Superior temporal gyrus (tissue), 1 donor: ENCODE data around the gene RASGRP3.

Source experiments
- DNase-seq: peaks from one replicate; pipeline ENCODE4 v3.0.0-alpha.2; 2016; ENCODE audit errors: extremely low spot score

Gene RASGRP3

DNA sequence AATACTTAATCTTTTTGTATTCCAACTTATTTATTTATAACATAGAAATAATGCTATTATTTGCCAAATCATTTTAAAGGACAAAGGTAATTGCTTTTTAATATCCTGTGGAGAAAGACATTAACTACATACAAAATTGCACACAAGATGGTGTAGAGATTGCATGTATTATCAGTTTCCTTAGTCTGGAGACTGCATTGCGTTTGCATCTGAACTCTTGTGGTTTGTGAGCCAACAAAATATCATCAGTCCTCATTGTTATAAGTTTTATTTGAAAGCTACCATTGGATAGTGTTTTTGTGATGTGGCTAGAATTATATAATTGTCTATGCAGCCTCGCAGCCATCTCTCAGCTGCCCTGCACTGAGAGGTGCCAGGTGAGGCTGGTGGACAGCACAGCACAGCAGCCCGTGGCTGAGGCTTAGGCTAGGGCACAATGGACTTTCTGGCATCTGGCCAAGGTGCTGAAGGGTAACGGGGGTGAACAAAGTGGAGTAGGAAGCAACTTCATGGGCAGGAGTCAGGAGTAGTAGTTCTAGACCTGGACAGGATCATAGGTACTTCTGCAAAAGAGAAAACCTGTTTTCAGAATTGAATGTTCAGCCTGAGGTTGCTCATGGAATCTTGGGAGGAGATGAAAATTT lies 15.1 kb downstream of the RASGRP3 start:
- no peak for DNase-seq

DNA sequence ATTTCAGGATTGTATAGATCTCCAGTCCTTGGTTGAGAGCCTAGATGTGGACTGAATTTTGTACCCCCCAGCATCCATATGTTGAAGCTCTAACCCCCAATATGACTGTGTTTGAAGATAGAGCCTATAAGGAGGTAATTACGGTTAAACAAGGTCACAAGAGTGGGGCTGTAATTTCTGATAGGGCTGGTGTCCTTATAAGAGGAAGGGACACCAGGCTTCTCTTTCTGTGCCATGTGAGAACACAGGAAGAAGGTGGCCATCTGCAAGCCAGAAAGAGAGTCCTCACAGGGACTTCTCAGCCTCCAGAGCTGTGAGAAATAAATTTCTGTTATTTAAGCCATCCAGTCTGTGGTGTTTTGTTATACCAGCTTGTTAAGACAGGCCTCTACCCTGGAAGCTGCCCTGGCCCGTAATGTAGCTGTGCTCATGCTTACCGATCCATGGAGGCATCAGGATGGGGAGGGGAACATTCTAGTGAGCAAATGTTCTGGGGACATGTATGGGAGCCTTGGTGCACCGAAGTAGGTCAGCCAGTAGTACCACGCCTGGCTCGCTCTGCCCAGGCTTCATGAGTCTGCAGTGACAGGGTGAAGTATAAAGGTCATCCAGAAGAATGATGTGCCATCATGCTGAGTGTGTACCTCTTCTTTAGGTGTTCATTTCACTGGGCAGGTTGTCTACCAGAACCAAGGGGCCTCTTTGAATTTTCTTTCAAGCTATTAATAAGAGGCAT lies 16.1 kb downstream of the RASGRP3 start:
- no peak for DNase-seq

DNA sequence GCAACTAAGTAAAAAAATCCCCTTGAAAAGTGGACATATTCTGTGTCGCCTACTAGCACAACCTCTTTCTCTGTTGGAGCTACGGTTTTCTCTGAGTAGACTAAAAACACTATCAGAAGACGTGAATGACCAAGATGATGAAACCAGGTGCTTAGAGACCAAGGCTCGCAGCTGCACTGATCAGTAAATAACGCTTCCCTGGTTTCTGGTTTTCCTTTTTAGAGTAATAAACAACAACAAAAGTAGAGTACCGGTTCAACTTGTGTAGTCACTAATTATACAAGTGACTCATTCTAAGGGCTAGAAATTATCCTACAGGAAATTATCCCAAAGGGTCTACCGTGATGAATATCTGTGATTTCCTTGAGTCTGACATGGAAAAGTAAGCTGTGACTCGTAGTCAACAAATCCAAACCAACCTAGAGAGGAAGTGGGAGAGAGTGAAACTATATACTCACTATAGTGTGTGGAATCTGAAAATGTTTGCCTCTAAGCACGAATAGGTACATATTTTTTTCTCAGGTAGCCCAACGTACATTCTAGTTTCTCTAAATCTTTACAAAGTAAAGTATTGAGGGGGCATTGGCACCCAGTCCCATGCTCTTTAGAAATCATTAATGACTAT lies 17.8 kb downstream of the RASGRP3 start:
- no peak for DNase-seq

DNA sequence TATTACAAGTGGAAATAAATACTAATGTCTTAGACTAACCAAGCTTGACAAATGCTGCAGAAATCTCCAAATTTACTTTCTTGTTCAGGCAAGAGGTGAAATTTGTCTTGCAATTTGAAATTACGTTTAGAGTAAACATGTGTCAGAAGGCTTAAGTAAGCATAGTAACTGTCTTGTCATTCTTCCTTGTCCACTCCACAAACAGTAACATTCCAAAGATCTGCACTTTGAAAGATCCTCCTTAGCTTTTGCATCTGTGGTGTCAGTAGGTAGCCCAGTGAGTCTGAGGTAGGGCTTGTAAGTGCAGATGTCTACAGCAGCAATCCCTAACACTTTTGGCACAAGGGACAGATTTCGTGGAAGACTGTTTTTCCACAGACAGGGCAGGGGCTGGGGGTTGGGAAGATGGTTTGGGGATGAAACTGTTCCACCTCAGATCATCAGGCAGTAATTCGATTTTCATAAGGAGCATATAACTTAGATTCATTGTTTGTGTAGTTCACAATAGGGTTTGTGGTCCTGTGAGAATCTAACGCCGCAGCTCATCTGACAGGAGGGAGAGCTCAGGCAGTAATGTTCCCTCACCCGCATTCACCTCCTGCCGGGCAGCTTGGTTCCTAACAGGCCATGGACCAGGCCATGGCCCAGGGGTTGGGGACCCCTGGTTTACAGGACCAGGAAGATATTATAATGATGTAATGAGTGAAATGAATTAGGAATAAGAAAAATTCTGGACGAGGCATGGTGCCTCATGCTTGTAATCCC lies 18.6 kb downstream of the RASGRP3 start:
- no peak for DNase-seq

DNA sequence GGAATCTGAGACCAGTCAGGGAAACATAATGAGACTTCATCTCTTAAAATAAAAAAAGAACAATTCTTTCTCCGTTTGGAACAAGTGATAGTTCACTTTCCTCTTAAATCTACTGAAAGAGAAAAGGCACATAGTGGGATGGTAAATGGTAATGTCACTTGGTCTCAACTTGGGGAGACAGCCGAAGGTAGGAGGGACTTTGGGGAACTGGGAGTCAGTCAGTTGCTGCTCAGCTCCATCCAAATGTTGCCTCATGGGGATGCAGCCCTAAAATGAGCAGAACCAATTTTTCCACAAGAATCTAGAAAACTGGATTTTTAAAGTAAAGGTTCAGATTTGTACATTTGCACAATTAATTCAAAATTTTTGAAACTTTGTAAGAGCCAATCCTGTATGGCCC lies 19.2 kb downstream of the RASGRP3 start:
- DNase-seq = no peak

DNA sequence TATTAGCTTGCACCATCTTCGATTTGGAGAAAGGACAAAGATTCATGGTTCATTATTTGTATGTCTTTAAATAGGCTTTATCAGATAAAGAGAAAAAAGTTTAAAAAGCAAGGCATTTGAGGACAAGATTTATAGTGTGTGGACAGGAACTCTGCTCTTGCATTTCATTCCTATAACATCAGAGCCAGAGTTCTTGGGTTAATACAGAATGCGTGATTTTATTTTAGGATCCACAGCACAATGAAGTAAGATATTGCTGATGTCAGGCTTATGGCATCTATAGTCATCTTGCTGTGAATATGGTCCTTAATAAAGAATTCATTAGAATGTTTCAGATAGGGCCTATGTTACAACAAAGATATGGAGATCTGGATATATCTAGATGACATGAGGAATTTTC lies 19.7 kb downstream of the RASGRP3 start:
- no peak for DNase-seq

DNA sequence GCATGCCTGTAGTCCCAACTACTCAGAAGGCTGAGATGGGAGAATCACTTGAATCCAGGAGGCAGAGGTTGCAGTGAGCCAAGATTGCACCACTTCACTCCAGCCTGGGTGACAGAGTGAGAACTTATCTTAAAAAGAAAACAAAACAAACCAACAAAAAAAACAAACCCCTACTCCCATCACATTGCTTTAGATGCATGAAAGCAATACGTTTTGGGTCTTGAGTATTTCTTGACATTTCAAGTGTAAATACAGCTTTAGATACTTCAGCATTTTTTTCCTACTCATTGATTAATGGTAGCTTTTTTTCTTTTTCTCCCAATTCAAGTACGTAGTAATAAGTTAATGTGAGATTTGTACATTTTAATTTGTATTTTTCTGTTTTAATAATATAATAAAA lies 20.3 kb downstream of the RASGRP3 start:
- no peak for DNase-seq

DNA sequence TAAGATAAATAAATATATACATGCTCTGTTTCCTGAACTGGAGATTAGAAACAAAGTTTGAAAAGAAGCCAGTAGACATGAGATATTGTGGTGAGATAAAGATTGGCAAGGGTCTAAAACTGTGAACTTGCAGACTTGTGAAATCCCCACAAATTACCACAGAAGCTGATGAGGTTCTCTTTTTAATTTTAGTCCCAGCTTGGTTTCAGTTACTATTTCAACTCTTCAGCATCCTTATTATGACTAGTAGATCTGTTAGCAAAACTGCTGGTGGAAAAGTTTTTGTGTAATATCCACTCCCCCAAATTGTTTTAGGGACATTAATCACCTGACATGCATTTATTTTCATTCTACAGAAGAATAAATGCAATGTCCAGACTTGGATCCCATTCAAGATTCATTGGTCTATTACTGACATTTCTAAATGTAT lies 20.8 kb downstream of the RASGRP3 start:
- DNase-seq = no peak

DNA sequence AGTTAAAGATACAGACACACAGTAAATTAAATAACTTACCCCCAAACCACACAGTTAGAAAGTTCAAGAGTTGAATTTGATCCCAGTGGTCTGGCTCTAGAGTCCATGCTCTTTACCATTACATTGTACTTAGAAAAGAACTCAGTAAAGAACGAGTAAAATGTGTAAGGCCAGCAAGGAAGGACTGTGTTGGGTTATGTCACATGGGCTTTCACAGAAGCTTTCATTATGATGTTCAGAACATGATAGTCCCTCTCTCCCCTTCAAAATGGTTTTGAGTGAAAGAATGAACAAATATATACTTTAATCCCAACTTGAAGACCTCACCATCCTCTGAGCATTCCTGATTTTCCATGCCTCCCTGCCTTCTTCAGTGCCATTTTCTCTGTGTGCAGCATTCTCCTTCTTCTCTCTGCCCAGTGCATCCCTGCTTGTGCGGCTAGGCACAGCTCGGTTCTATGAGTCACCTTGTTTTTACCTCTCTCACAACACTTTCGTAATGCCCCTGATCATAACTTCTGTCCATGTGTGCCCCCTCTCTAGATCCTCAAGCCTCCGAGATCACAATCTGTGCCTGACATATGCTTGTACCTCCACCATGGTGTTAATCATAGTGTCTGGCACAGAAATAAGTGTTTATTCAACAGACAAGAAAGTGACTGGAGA lies 22.0 kb downstream of the RASGRP3 start:
- DNase-seq = no peak

DNA sequence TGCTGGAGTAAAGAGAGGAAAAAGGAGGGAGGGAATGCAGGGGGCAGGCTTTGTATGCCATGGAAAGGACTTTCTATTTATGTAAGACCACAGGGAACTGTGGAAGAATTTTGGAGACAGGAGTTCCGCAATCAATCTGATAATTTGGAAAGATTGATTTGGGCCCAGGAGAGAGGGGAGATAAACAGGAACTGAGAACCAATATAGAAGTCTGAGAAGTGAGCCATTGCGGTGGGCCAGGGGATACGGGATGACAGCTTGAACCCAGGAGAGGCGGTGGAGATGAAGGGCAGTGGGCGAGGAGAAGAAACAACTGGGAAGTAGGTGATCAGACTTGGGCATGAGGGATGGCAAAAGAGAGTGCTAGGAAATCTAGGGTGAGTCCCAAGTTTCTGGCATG lies 23.7 kb downstream of the RASGRP3 start:
- DNase-seq = no peak

DNA sequence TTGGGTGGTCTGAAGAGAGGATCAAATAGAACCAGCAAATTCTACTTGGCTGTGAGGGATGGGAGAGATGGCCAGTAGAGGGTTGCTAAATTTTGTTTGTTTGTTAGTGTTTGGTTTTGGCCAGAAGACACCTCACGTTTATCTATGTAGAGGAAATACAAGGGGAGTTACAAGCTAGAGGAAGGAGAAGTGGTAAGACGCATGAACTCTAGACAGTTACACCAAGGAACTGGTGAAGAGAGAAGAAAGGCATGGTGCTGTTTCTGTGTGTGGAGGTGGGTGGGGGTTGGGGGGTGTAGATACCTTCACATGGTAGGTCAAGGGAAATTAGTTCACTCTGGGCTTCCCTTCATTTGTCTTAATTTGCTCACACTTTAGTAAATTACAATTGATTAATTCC lies 25.6 kb downstream of the RASGRP3 start:
- DNase-seq = no peak

DNA sequence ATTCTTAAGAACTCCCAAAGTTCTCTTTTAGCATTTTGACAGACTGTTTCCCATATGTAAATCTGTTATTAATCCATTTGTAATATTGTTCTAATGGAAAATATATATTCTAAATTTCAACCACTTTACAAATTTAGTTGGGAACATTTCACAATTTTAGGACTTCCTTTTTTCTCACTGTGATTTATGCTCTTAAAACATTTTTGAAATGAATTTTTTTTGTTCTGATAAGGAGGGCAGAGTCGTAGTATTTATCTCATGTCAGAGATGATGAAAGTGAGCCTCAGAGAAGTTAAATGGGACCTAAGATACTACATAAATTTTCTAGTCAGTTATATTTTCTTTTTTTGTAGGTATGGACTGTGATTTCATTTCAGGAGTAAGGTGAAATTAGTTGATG lies 26.6 kb downstream of the RASGRP3 start:
- no peak for DNase-seq

DNA sequence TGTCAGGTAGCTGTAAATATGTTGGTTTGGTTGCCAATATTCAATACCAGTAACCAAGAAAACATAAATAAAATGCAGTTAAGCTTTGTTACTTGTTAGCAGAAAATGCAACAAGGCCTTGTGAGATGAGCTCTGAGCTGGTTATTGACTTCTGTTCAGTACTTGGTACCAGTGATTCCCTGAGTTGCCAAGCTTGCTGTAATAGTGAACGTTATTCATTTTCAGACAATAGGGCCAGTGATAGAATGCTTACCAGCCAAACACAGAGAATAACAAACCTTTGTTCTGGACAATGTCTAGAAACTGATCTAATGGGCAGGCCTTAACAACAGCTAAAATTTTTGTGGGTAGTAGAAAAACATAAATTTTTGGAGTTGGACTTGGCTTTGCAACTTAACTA lies 29.5 kb downstream of the RASGRP3 start:
- peak; percentile 98 for DNase-seq

DNA sequence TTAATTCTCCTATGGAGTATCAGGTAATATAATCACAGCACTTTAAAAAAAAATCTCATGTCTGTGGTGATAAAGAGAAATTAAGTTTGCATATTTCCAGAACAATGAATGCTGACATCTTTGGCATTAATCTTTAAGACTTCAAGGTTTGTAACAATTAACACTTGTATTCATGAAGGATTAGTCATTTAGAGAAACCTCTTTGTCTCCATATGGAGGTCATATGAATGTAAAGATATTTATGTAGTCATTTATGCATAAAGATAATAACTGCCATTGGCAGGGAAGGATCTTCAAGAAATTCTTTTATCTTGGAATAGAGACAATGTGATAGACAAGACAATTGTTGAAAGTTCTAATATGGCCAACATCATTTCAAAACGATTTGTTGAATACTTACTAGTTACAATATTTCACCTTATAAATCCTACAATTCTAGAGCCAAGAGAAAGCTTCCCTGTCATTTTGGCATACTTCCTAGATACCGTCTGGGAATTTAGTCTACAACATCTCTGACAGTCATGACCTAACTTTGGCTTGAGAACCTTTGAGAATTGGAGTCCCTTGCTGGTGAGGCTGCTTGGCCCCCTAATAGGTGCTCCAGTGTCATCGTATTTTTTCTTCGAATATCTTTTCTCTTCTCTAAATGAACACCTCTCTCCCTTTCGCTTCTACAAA lies 33.6 kb downstream of the RASGRP3 start:
- DNase-seq = no peak

DNA sequence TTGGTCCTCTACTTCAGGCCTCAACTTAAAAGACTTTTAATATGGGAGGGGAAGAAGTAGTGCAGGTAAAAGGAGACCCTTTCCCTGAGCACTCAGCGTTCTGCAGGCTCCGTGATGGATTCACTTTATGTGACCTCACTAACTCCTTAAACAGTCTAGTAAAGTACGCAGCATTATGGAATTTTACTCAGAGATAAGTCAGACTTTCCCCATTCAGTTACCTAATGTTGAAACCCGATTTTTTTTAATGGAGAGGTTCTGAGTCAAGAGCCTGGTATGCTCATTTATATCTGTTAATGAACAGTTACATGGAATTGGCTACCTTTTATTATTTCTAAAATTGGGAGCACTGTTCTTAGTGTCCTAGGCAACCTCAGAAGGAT lies 34.1 kb downstream of the RASGRP3 start:
- no peak for DNase-seq

DNA sequence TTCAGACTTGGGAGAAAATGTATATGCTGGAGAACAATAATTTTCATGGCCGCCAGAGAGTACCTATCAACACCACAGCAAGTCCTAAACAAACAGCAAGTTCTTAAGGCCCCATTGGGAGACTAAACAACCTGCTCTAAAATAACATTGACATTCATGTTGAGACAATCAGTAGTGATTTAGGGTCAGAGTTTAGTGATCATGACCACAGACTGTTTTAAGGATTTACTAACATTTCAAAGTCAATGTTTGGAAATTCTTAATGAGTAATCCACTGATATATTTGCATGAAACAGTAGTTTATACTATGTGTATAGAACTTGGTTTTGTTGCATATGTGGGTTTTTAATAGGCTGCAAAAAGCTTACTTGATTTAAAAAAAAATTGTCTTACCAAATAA lies 34.7 kb downstream of the RASGRP3 start:
- no peak for DNase-seq

DNA sequence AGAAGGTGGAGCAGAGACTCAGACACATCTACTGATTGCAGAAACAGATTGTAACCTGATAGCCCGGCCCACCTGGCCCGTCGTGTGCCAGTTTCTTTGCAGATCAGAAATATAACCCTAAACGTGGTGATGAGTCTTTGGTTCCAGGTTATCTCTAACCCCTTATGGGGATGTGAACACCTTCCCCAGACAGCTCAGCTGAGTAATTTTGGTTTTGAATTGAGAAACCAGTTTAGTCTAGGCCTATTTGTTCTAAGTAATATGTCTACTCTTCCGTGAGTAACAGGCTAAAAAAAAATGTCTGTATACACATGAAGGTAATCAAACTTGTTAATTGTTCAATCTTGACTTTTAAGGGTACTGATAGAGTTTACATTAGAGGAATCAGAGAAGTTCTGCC lies 35.7 kb downstream of the RASGRP3 start:
- DNase-seq = no peak

DNA sequence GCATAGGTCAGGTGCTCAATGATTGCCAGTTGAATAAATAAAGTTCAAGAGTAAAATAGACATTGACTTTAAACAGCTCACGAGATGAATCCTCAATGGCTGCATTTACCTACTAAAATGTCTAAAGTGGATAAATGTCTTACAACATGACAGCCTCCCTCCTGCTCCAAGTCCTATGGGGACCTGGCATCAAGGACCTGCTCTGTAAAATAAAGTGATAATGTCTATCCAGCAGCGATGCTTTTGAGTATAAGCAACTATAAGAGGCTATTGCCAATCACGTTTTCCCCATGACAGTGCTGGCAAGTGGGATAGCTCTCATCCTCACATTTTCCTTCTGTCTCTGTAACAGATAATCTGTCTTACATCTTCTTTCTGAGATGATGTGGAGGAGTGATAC lies 37.0 kb downstream of the RASGRP3 start:
- no peak for DNase-seq

DNA sequence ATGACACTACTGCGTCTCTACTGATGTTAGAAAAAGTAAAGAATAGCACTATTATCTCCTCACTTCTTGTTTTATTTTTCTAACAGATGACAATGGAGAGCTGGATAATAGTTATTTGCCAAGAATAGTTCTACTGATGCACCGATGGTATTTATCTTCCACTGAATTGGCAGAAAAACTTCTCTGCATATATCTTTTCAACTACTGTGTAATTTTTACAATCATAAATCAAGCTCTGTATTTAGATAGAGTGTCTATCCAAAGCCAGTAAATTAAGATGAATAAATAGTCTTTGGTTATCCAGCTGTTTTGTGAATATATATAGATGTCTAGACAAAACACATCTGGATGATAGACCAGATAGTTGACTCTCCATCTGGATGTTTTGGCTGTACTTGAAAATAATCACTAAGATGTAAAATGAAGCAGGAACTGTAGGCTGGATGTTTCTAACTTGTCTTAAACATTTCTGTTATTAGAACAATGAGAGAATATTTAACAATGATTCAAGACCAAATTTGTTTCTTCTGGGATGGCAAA lies 40.1 kb downstream of the RASGRP3 start:
- no peak for DNase-seq

DNA sequence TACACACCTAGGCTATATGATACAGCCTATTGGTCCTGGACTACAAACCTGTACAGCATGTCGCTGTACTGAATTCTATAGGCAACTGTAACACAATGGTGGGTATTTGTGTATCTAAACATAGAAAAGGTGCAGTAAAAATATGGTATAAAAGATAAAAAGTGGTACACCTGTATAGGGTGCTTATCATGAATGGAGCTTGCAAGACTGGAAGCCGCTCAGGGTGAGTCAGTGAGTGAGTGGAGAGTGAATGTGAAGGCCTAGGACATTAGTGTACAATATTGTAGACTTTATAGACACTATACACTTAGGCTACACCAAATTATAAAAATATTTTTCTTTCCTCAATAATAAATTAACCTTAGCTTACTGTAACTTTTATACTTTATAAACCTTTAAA lies 41.8 kb downstream of the RASGRP3 start:
- DNase-seq = no peak

DNA sequence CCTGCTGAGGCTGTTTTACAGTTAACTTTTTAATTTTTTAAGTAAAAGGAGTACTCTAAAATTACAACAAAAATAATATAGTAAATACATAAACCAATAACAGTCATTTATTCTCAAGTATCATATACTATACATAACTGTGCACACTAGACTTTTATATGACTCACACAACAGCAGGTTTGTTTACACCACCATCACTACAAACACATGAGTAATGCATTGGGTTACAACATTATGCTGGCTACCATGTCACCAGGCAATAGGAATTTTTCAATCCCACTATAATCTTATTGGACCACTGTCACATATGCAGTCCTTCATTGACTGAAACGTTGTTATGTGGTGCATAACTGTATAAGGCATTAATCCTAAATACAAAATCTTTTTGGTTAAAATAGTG lies 42.5 kb downstream of the RASGRP3 start:
- no peak for DNase-seq
